PFSK-1 (cell line): ENCODE results near the gene LPIN2.

Experiments
- FOXP2 ChIP-seq: optimal IDR thresholded peaks from 2 replicates; pipeline ENCODE3; 2011; ENCODE audit warnings: borderline replicate concordance, control low read depth, inconsistent platforms; ENCODE audit not compliant: insufficient read depth; ENCODE audit errors: extremely low read length, extremely low read depth
- POLR2AphosphoS5 ChIP-seq: IDR thresholded peaks from 2 replicates; pipeline ENCODE4 v1.6.1; 2012; ENCODE audit warnings: low read depth, mild to moderate bottlenecking, control low read depth, low read length, moderate library complexity
- SIN3A ChIP-seq: IDR thresholded peaks from 2 replicates; pipeline ENCODE4 v1.6.1; 2012; ENCODE audit warnings: mild to moderate bottlenecking, low read length, moderate library complexity, borderline replicate concordance; ENCODE audit not compliant: insufficient read depth
- TAF1 ChIP-seq: IDR thresholded peaks from 2 replicates; pipeline ENCODE4 v1.6.1; 2012; ENCODE audit warnings: low read length, control low read depth, borderline replicate concordance; ENCODE audit not compliant: insufficient read depth
- TF ChIP-seq, protein P1 (sequence below), 2 experiments: IDR thresholded peaks; 2 replicates each; pipeline versions ENCODE4 v1.6.1 to v1.8.0; 2011 to 2012; ENCODE audit warnings: low read depth in 2 of 2, low read length in 2 of 2, control low read depth in 1 of 2, inconsistent platforms in 1 of 2, mild to moderate bottlenecking in 1 of 2, moderate library complexity in 1 of 2; ENCODE audit not compliant: insufficient read depth in 1 of 2

Gene LPIN2

DNA sequence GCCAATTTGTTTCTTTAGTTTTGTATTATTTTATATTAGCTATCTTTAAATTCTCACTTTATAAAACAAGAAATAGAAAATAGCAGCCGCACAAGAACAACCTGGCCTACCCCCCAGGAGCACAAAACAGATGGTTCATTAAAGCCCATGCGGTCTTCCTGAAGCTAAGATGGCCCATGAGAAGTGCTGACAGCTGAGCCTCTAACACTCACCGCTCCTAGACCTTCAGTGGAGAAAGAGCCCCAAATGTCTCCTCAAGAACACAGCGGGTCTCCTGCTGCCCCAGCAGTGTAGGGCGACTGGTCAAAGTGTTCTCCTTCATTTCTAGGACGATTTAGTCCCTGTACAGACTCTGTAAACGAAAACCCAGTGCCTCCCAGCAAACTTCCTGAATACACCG lies 45.1 kb downstream of the LPIN2 start:
- TF ChIP-seq SIN3A: no peak
- no peak for TF ChIP-seq FOXP2
- no peak for TF ChIP-seq POLR2AphosphoS5
- no peak for TF ChIP-seq TAF1
- TF ChIP-seq, protein P1, sequence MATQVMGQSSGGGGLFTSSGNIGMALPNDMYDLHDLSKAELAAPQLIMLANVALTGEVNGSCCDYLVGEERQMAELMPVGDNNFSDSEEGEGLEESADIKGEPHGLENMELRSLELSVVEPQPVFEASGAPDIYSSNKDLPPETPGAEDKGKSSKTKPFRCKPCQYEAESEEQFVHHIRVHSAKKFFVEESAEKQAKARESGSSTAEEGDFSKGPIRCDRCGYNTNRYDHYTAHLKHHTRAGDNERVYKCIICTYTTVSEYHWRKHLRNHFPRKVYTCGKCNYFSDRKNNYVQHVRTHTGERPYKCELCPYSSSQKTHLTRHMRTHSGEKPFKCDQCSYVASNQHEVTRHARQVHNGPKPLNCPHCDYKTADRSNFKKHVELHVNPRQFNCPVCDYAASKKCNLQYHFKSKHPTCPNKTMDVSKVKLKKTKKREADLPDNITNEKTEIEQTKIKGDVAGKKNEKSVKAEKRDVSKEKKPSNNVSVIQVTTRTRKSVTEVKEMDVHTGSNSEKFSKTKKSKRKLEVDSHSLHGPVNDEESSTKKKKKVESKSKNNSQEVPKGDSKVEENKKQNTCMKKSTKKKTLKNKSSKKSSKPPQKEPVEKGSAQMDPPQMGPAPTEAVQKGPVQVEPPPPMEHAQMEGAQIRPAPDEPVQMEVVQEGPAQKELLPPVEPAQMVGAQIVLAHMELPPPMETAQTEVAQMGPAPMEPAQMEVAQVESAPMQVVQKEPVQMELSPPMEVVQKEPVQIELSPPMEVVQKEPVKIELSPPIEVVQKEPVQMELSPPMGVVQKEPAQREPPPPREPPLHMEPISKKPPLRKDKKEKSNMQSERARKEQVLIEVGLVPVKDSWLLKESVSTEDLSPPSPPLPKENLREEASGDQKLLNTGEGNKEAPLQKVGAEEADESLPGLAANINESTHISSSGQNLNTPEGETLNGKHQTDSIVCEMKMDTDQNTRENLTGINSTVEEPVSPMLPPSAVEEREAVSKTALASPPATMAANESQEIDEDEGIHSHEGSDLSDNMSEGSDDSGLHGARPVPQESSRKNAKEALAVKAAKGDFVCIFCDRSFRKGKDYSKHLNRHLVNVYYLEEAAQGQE (IDR thresholded peaks at IDR 0.05; ENCODE audit: insufficient read depth in 1 of 2, low read depth in 2 of 2, low read length in 2 of 2): no peak

DNA sequence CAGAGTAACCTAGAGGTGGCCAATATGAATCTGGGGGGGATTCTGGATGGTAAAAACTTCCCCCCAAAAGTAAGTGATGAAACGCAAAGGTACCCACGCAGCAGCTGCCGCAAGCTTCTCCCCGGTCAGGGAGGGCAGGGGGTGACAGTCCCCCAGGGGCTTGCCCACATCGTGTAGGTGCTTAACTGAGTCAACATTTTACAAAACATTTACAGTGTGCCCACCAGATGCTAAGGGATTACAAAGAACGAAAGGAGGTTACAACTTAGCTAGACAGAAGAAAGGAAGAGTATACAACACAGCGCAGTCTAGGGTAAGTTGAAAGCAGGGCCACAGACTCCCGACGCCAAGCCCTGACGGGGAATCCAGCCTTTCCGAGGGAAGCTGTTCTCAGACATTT lies 45.6 kb downstream of the LPIN2 start:
- TF ChIP-seq FOXP2 (no peak), TAF1 (no peak), SIN3A (no peak), POLR2AphosphoS5 (no peak)
- TF ChIP-seq, protein P1 (IDR thresholded peaks at IDR 0.05; ENCODE audit: insufficient read depth in 1 of 2, low read depth in 2 of 2, low read length in 2 of 2): no peak

DNA sequence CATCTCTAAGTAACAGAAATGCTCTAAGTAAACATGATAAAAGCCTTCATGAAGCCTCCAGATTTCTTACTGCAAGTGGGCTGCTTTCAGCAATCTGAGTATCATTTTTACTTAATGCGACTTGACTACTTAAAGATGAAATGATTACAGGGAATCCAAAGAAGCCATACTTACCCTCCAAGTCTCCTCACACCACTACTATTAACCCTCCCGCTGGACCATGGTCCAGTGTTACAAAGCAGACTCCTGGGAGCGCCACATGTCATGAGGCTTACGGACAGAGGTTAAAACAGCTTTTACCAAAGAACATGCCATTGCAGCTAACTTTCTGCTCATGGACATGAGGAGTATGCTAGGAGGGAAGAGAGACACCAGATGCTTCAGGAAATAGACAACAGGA lies 46.4 kb downstream of the LPIN2 start:
- TF ChIP-seq TAF1 (no peak), SIN3A (no peak), FOXP2 (no peak), POLR2AphosphoS5 (no peak)
- TF ChIP-seq, protein P1 (IDR thresholded peaks at IDR 0.05; ENCODE audit: insufficient read depth in 1 of 2, low read depth in 2 of 2, low read length in 2 of 2): no peak

DNA sequence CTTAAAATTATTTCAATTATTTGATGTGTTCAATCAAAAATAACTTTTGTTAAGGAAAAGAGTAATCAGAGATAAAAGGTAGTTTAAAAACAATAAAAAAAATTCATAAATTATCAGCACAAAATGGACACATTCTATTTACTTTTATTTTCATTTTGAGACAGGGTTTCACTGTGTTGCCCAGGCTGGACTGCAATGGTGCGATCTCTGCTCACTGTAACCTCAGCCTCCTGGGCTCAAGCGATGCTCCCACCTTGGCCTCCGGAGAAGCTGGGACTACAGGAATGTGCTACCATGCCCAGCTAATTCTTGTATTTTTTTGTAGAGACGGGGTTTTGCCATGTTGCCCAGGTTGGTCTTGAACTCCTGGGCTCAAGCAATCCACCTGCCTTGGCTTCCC lies 47.1 kb downstream of the LPIN2 start:
- no peak for TF ChIP-seq FOXP2
- no peak for TF ChIP-seq TAF1
- TF ChIP-seq, protein P1 (IDR thresholded peaks at IDR 0.05; ENCODE audit: insufficient read depth in 1 of 2, low read depth in 2 of 2, low read length in 2 of 2): no peak
- TF ChIP-seq POLR2AphosphoS5: no peak
- no peak for TF ChIP-seq SIN3A

DNA sequence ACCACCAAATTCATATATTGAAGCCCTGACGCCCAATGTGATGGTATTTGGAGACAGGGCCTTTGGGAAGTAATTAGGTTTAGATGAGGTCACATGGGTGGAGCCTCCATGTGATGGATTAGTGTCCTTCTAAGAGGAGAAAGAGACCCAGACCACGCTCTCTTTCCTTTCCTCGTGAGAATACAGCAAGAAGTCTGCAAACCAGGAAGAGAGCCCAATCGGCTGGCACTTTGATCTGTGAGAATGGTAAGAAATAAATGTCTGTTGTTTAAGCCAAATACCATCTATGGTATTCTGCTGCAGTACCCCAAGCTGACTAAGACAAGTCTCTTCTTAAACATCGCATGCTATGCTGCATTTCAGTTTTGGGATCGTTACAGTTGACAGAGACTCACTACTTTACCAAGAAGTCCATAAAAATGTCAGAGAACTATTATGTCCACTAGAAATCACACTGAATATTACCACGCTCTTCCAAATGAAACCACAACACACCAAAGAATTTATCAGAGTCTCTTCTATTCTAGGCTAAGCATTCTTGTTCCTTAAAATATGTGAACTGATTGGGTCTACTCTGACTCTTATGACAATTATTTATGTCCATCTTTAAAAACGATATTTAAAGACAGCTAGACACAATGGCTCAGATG lies 48.5 kb downstream of the LPIN2 start:
- TF ChIP-seq TAF1 (no peak), FOXP2 (no peak), POLR2AphosphoS5 (no peak), SIN3A (no peak)
- TF ChIP-seq, protein P1 (IDR thresholded peaks at IDR 0.05; ENCODE audit: insufficient read depth in 1 of 2, low read depth in 2 of 2, low read length in 2 of 2): no peak
